Caco-2 (cell line): Measurements from ENCODE around the gene NLRP1. TPM values are rescaled to one million over a fixed set of nuclear protein-coding genes. Genes with fewer than 3 reads are reported as not detected.

Source experiments
- BruUV-seq: library from RNA; stranded (reverse); fragments of 400-500 nt; replicated peaks from 2 replicates; lab custom pipeline; 2021; lab: Mats Ljungman, UMichigan
- CTCF ChIA-PET: fragments of 300-600 bp; sonication (Branson Sonifier 250); formaldehyde crosslinking; loops from one replicate; lab custom pipeline; 2022; ENCODE audit warnings: antibody characterized with exemption; lab: Charles Lee
- POLR2A ChIA-PET: fragments of 300-600 bp; sonication (Branson Sonifier 250); formaldehyde crosslinking; loops from one replicate; lab custom pipeline; 2022; ENCODE audit warnings: antibody characterized with exemption; lab: Charles Lee
- DNase-seq, 2 experiments: peaks; one replicate each; pipeline versions ENCODE4 v3.0.0 to v3.0.0-alpha.2; 2020 to 2022
- H3K27me3 ChIP-seq: replicated peaks from 2 replicates; pipeline ENCODE4 v1.6.0; 2011; ENCODE audit warnings: low read length; ENCODE audit not compliant: control insufficient read depth, insufficient read depth
- H3K36me3 ChIP-seq: 2 replicates; pipeline ENCODE4 v1.5.1; 2011; ENCODE audit warnings: low read length; ENCODE audit not compliant: control insufficient read depth, insufficient read depth
- H3K4me1 ChIP-seq: fragments of 250-450 bp; sonication (Bioruptor Pico); 2 replicates; pipeline ENCODE4 v1.5.1; 2020; ENCODE audit warnings: mild to moderate bottlenecking
- H3K4me3 ChIP-seq: 2 replicates; pipeline ENCODE4 v1.5.1; 2011; ENCODE audit warnings: low read depth, mild to moderate bottlenecking, control low read depth, low read length
- H3K9me3 ChIP-seq: fragments of 250-450 bp; sonication (Bioruptor Pico); 2 replicates; pipeline ENCODE4 v1.5.1; 2020; ENCODE audit warnings: mild to moderate bottlenecking, moderate library complexity
- H3K27ac Mint-ChIP-seq: one replicate; pipeline ENCODE4 v1.8.0; 2022; ENCODE audit warnings: mixed read lengths; ENCODE audit not compliant: unreplicated experiment
- H3K27me3 Mint-ChIP-seq: one replicate; pipeline ENCODE4 v1.8.0; 2022; ENCODE audit warnings: mixed read lengths; ENCODE audit not compliant: insufficient read depth, unreplicated experiment
- H3K36me3 Mint-ChIP-seq: one replicate; pipeline ENCODE4 v1.8.0; 2022; ENCODE audit warnings: mild to moderate bottlenecking, mixed read lengths; ENCODE audit not compliant: insufficient read depth, unreplicated experiment
- H3K4me1 Mint-ChIP-seq: one replicate; pipeline ENCODE4 v1.8.0; 2022; ENCODE audit warnings: low read depth, mixed read lengths; ENCODE audit not compliant: unreplicated experiment
- H3K4me3 Mint-ChIP-seq: one replicate; pipeline ENCODE4 v1.8.0; 2022; ENCODE audit warnings: mild to moderate bottlenecking, moderate library complexity, mixed read lengths; ENCODE audit not compliant: unreplicated experiment
- H3K9me3 Mint-ChIP-seq: one replicate; pipeline ENCODE4 v1.8.0; 2022; ENCODE audit warnings: mixed read lengths; ENCODE audit not compliant: unreplicated experiment
- CTCF ChIP-seq, 2 experiments: fragments of 200-600 bp in 1 of 2; IDR thresholded peaks; 1 replicate in 1 of 2; 2 replicates in 1 of 2; pipeline versions ENCODE4 v1.5.1 to v1.8.0; 2011 to 2022; ENCODE audit warnings: antibody characterized with exemption in 1 of 2, control low read depth in 1 of 2, inconsistent platforms in 1 of 2, low read depth in 1 of 2, low read length in 1 of 2, mild to moderate bottlenecking in 1 of 2, moderate library complexity in 1 of 2; ENCODE audit not compliant: insufficient read depth in 1 of 2, severe bottlenecking in 1 of 2, unreplicated experiment in 1 of 2
- intact Hi-C: fragments of 100-400 bp; cut with micrococcal nuclease; formaldehyde crosslinking; loops from one replicate; pipeline ENCODE4 v1.10.0; 2022; ENCODE audit not compliant: unreplicated experiment
- total RNA-seq: library from RNA; stranded (reverse); gene quantifications from 2 replicates; pipeline ENCODE4 v1.2.3, GENCODE V29; 2022

The NLRP1 gene
- total RNA-seq, 1 experiment from 2014 or later = 0.09 TPM

- no TSS peak for BruUV-seq
- TF ChIP-seq CTCF (IDR thresholded peaks at IDR 0.05; ENCODE audit: insufficient read depth in 1 of 2, low read depth in 1 of 2, low read length in 1 of 2, severe bottlenecking in 1 of 2, unreplicated experiment in 1 of 2) = no peak
- H3K27me3 ChIP-seq = no peaks in the 10 kb centered on the region
- no peaks in the 10 kb centered on the region for H3K9me3 Mint-ChIP-seq
- H3K27ac Mint-ChIP-seq = no peak overlapping the region
- no peaks in the 10 kb centered on the region for H3K9me3 ChIP-seq
- H3K27me3 Mint-ChIP-seq = no peaks in the 10 kb centered on the region
- CTCF ChIA-PET = no interaction called here
- intact Hi-C loops = no loop called here
- H3K36me3 ChIP-seq = no peaks in the 10 kb centered on the region
- no peak overlapping the region for H3K4me3 ChIP-seq
- POLR2A ChIA-PET = no interaction called here
- peaks cover 4% of the 10 kb centered on the region; the same call in 1 of the 2 replicates for H3K4me1 ChIP-seq
- no peaks in the 10 kb centered on the region for H3K36me3 Mint-ChIP-seq
- no peaks in the 10 kb centered on the region for H3K4me1 Mint-ChIP-seq
- H3K4me3 Mint-ChIP-seq = no peak overlapping the region
- DNase-seq = no peak
These were observed 53.3 kb downstream of the NLRP1 start for GRCh38 chr17:5531085-5531418.

- no peaks in the 10 kb centered on the region for H3K36me3 ChIP-seq
- Mint-ChIP-seq H3K4me1 (no peaks in the 10 kb centered on the region), H3K36me3 (no peaks in the 10 kb centered on the region), H3K9me3 (no peaks in the 10 kb centered on the region), H3K27ac (no peak overlapping the region), H3K4me3 (no peak overlapping the region), H3K27me3 (no peaks in the 10 kb centered on the region)
- POLR2A ChIA-PET = no interaction called here
- H3K4me1 ChIP-seq = peaks cover 4% of the 10 kb centered on the region; the same call in 1 of the 2 replicates
- no peaks in the 10 kb centered on the region for H3K27me3 ChIP-seq
- TF ChIP-seq CTCF (IDR thresholded peaks at IDR 0.05; ENCODE audit: insufficient read depth in 1 of 2, low read depth in 1 of 2, low read length in 1 of 2, severe bottlenecking in 1 of 2, unreplicated experiment in 1 of 2) = no peak
- no peak for DNase-seq
- H3K4me3 ChIP-seq = no peak overlapping the region
- CTCF ChIA-PET = no interaction called here
- intact Hi-C loops = no loop called here
- no TSS peak for BruUV-seq
- H3K9me3 ChIP-seq = no peaks in the 10 kb centered on the region
These were observed 53.8 kb downstream of the NLRP1 start for GRCh38 chr17:5530265-5531084.

- H3K36me3 Mint-ChIP-seq = no peaks in the 10 kb centered on the region
- H3K4me1 Mint-ChIP-seq = no peaks in the 10 kb centered on the region
- CTCF ChIA-PET = no interaction called here
- Histone ChIP-seq H3K4me3 (no peak overlapping the region), H3K36me3 (no peaks in the 10 kb centered on the region), H3K4me1 (peaks cover 4% of the 10 kb centered on the region; the same call in 1 of the 2 replicates), H3K27me3 (no peaks in the 10 kb centered on the region), H3K9me3 (no peaks in the 10 kb centered on the region)
- POLR2A ChIA-PET = interaction anchor here (0.6 kb wide), 1 partner anchor 1497 kb away, joined by 5 read pairs; no protein-coding TSS in a partner anchor
- BruUV-seq = no TSS peak
- intact Hi-C loops = no loop called here
- no peak for DNase-seq
- no peaks in the 10 kb centered on the region for H3K27me3 Mint-ChIP-seq
- H3K4me3 Mint-ChIP-seq = no peak overlapping the region
- no peak overlapping the region for H3K27ac Mint-ChIP-seq
- H3K9me3 Mint-ChIP-seq = no peaks in the 10 kb centered on the region
- no peak for TF ChIP-seq CTCF (IDR thresholded peaks at IDR 0.05; ENCODE audit: insufficient read depth in 1 of 2, low read depth in 1 of 2, low read length in 1 of 2, severe bottlenecking in 1 of 2, unreplicated experiment in 1 of 2)
These were observed 56.6 kb downstream of the NLRP1 start for GRCh38 chr17:5527601-5528250.
